Large intestine (tissue), 3 donors: Measurements from ENCODE around the gene MYO5B. TPM values are rescaled to one million over a fixed set of nuclear protein-coding genes. Genes with fewer than 3 reads are reported as not detected.
"Not testable (repeated sequence)": the region's sequence is repeated elsewhere in the genome, so short reads cannot be mapped to it uniquely, and the experiment has no call there.

Source experiments
- DNase-seq, 2 donors: peaks; one replicate each; pipeline versions ENCODE4 v3.0.0 to v3.0.0-alpha.2; 2013
- H3K27ac ChIP-seq: one replicate; pipeline ENCODE4 v1.5.1; 2013; ENCODE audit warnings: low read length
- H3K27me3 ChIP-seq: 2 replicates; pipeline ENCODE4 v1.6.1; 2013; ENCODE audit warnings: low read length; ENCODE audit not compliant: control insufficient read depth, insufficient read depth
- H3K36me3 ChIP-seq: 2 replicates; pipeline ENCODE4 v1.6.1; 2013; ENCODE audit warnings: low read length; ENCODE audit not compliant: control insufficient read depth, insufficient read depth
- H3K4me1 ChIP-seq: one replicate; pipeline ENCODE4 v1.6.1; 2013; ENCODE audit warnings: low read length; ENCODE audit not compliant: control insufficient read depth, insufficient read depth
- H3K4me3 ChIP-seq: one replicate; pipeline ENCODE4 v1.5.1; 2013; ENCODE audit warnings: low read length
- H3K9me3 ChIP-seq: one replicate; pipeline ENCODE4 v1.6.1; 2013; ENCODE audit warnings: mild to moderate bottlenecking, low read depth, low read length, moderate library complexity; ENCODE audit not compliant: control insufficient read depth
- WGBS: methylation state at CpG from one replicate; pipeline ENCODE4 v1.1.5; 2013; ENCODE audit warnings: low lambda C conversion rate; ENCODE audit not compliant: insufficient coverage; 5-methylcytosine and 5-hydroxymethylcytosine counted together
- polyA plus RNA-seq: library from polyadenylated mRNA; unstranded; fragments of 120-200 nt; gene quantifications from one replicate; pipeline ENCODE4 v1.2.1, GENCODE V29; 2013

The MYO5B gene
- polyA plus RNA-seq, 1 donor: 52.0 TPM

DNA sequence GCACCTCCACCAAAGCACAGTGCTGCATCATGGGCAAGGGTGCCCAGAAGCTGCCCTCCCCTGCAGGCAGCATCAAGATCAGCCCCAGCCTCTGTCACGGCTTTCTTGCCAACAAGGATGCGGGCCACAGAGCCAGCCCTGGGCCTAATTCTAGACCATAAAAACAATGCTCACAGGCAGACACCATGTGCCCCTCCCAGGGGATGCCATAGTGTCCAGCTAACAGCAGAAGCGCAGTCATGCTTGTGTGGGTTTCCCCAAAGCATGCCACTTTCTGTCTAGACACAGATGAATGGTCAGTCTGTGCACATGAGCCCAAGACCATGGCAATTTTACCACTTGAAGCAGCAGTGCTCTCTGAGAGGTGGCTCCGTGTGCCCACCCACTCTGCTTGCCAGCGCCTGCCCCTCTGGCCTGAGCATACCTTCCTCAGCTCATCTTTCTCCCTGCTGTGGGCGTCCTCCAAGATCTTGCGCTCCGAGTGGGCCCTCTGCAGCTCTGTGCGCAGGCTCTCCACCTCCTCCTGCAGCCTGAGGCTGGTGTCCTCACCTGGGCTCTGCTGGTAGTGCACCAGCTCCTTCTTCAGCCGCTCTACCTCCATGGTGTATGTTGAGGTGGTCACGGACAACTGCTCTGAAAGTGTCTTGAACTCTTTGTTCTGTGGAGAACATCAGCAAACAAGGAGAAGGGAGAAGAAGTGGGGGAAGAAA, 300.3 kb downstream of the MYO5B start:
- Histone ChIP-seq H3K9me3 (no peaks in the 10 kb centered on the region), H3K27ac (no peak overlapping the region), H3K4me1 (no peaks in the 10 kb centered on the region), H3K4me3 (no peak overlapping the region), H3K36me3 (peaks cover 50% of the 10 kb centered on the region), H3K27me3 (no peaks in the 10 kb centered on the region)
- WGBS: no CpG with 5 or more reads among the region's 11 CpGs
- DNase-seq: no peak

DNA sequence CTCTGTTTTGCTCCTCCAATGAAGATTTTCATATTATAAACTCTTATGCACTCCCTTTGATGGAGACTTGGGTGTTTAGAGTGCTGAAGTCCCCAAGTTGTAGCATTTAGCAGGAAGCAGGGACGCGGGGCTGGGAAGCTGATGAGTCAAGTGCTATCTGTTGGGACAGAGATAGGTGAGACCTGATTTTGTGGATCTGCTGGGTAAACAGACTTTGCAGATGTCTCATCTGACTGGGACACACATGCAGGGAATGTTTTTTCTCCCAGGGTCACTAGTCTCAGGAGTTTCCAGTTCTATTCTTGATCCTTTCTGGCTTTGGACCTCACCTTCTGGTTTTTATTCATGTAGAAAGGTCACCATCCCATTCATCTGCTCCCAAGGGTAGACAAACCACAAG, 301.9 kb downstream of the MYO5B start:
- no CpG with 5 or more reads among the region's 2 CpGs for WGBS
- peaks cover 46% of the 10 kb centered on the region for H3K36me3 ChIP-seq
- no peaks in the 10 kb centered on the region for H3K27me3 ChIP-seq
- no peaks in the 10 kb centered on the region for H3K9me3 ChIP-seq
- no peaks in the 10 kb centered on the region for H3K4me1 ChIP-seq
- no peak overlapping the region for H3K27ac ChIP-seq
- DNase-seq: no peak
- H3K4me3 ChIP-seq: no peak overlapping the region

DNA sequence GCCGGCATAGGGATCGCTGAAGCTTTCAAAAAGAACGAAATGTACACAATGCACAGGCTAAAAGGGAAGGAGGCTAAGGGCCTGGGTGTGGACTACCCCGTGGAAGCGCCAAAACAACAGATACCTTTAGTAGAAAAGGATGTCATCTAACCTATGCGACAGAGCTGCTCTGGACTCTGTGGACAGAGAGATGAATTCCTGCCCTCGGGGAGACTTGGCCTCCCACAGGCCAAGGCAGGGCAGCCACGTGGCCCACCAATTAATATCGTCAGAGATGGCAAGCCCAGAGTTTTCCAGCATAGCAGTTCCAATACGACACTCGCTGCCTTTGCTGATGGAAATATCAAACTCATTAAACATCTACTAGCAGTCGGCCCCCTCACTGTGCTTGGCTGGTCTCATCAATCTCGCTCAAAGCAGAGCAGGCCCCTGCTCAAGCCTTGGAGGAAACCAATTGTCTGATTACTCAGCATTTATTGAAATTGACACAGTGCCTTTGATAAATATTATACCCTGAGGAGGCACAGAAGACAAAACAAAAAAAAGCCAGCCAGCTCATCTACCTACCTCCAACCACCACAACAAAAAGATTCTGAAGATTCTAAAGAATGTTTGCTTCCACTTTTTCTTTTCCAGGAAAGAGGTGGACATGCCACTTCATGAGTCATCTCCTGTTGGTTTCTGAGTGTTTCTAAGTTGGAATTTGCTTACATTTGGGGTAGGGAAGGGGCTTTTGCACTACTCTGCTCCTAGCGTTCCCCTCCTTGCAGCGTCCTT, 302.6 kb downstream of the MYO5B start:
- Histone ChIP-seq H3K36me3 (peaks cover 44% of the 10 kb centered on the region), H3K27me3 (no peaks in the 10 kb centered on the region), H3K4me1 (no peaks in the 10 kb centered on the region), H3K4me3 (no peak overlapping the region), H3K9me3 (no peaks in the 10 kb centered on the region), H3K27ac (no peak overlapping the region)
- no CpG with 5 or more reads among the region's 15 CpGs for WGBS
- no peak for DNase-seq

DNA sequence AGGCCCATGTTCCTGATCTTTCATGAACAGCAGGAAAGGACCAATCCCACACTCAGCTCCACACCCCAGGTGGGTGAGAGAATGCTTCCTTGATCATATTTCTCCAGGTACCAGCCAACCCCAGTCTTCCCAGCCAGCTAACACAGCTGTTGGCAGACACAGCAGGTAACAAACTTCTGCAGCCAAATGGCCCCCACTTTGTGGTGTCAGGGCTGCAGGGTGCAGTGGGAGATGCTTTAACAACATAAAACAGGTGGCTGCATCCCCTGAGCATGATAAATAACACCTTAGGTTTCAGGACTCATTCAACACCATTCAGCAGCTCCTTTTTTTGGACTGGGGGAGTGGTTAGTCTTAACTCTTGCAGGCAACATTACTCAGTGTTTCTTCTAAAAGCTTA, 304.9 kb downstream of the MYO5B start:
- H3K4me3 ChIP-seq: no peak overlapping the region

DNA sequence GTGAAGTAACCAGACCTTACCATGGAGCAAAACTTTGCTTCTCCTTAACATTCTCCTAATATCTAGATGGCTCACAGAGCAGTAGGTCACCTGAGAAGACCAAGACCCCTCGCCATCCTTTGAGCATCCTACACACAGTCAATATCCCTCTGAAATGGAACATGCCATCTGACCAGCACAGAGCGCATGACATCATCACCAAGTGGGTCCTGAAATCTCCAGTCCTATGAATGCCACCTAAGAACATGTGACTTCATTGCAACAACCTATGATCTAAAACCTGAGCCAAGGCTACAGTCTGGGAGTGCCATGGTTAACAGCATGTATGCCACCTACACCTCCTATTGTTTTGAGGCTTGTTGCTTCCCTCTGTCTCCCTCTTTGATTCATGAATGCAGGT, 305.4 kb downstream of the MYO5B start:
- H3K4me3 ChIP-seq, H3K4me1 ChIP-seq, H3K9me3 ChIP-seq, DNase-seq, H3K27ac ChIP-seq, H3K27me3 ChIP-seq: not testable (repeated sequence)
- WGBS: no CpG with 5 or more reads among the region's 2 CpGs
- H3K36me3 ChIP-seq: peaks cover 29% of the 10 kb centered on the region

More for the DNA sequence above, 304.9 kb downstream of the MYO5B start:
- H3K36me3 ChIP-seq: peaks cover 34% of the 10 kb centered on the region
- H3K4me1 ChIP-seq: no peaks in the 10 kb centered on the region
- H3K27ac ChIP-seq: no peak overlapping the region
- no peak for DNase-seq
- no peaks in the 10 kb centered on the region for H3K9me3 ChIP-seq
- H3K27me3 ChIP-seq: no peaks in the 10 kb centered on the region

DNA sequence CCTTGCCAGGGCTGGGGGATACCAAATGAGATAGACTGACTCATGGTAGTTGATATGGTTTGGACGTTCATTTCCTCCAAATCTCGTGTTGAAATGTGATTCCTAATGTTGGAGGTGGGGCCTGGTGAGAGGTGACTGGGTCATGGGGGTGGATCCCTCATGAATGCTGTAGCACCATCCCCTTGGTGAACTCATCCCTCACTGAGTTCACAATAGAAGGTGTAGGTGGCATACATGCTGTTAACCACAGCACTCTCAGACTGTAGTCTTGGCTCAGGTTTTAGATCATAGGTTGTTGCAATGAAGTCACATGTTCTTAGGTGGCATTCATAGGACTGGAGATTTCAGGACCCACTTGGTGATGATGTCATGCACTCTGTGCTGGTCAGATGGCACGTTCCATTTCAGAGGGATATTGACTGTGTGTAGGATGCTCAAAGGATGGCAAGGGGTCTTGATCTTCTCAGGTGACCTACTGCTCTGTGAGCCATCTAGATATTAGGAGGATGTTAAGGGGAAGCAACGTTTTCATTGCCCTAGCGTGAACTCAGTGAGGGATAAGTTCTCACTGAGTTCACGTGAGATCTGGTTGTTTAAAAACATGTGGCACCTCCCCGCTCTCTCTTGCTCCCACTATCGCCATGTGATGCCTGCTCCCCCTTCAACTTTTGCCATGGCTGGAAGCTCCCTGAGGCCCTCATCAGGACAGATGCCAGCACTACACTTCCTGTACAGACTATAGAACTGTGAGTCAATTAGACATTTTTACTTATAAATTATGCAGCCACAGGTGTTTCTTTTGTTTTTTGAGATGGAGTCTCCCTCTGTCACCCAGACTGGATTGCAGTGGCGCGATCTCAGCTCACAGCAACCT, 307.8 kb downstream of the MYO5B start:
- WGBS: 81% methylated on average over 2 of the region's 10 CpGs
- Histone ChIP-seq H3K27ac (no peak overlapping the region), H3K27me3 (no peaks in the 10 kb centered on the region), H3K9me3 (no peaks in the 10 kb centered on the region), H3K36me3 (peaks cover 13% of the 10 kb centered on the region), H3K4me3 (no peak overlapping the region), H3K4me1 (no peaks in the 10 kb centered on the region)
- no peak for DNase-seq

DNA sequence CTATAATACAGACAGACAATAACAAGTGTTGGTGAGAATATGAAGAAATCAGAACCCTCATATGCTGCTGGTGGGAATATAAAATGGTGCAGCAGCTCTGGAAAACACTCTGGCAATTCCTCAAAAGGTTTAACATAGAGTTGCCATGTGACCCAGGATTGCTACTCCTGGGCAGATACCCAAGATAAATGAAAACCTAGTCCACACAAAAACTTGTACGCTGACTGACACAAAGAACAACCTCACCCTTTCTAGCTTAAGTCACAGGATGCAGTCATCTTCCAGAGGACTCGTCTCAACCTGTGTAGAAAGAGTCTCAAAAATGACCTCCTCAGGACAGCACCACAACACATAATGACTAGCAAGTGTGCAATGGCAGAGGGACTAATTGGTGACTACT, 310.0 kb downstream of the MYO5B start:
- DNase-seq: no peak
- H3K9me3 ChIP-seq: no peaks in the 10 kb centered on the region
- no CpG with 5 or more reads among the region's 2 CpGs for WGBS
- H3K36me3 ChIP-seq: peaks cover 11% of the 10 kb centered on the region
- H3K4me1 ChIP-seq: no peaks in the 10 kb centered on the region
- H3K27me3 ChIP-seq: no peaks in the 10 kb centered on the region
- H3K4me3 ChIP-seq: no peak overlapping the region
- H3K27ac ChIP-seq: no peak overlapping the region

DNA sequence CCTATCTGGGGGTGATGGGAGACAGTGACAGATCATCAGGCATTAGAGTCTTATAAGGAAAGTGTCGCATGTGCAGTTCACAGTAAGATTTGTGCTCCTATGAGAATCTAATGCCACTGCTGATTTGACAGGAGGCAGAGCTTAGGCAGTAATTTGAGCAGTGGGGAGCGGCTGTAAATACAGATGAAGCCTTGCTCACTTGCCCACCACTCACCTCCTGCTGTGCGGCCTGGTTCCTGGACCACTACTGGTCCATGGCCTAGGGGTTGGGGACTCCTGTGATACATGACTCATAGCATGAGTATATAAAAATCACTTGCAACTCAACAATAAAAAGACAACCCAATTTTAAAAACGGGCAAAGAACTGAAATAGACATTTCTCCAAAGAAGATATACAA, 310.5 kb downstream of the MYO5B start:
- Histone ChIP-seq H3K27me3 (no peaks in the 10 kb centered on the region), H3K27ac (no peak overlapping the region), H3K9me3 (no peaks in the 10 kb centered on the region), H3K4me1 (no peaks in the 10 kb centered on the region), H3K36me3 (peaks cover 16% of the 10 kb centered on the region), H3K4me3 (no peak overlapping the region)
- no peak for DNase-seq
- 78% methylated on average over 1 of the region's 4 CpGs for WGBS

DNA sequence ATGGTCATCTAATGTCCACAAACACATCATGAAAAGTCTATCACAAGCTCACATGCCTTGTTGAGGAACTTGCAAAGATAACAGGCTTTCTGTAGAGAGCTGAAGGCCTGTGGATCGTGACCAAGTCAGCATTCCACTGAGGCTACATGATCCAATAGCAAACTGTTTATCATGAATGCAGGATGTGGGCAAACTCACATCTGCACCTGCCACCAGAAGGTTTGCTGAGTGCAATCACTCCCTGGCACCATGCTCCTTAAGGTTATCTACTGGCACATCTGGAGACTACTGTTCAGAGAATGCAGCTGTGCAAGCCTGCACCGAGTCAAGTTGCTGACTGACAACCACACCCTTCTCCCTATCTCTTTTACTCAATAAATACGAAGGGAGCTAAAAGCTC, 314.3 kb downstream of the MYO5B start:
- Histone ChIP-seq H3K4me3 (no peak overlapping the region), H3K4me1 (no peaks in the 10 kb centered on the region), H3K9me3 (no peaks in the 10 kb centered on the region), H3K36me3 (peaks cover 28% of the 10 kb centered on the region), H3K27ac (no peak overlapping the region), H3K27me3 (no peaks in the 10 kb centered on the region)
- no CpG with 5 or more reads among the region's 3 CpGs for WGBS
- DNase-seq: no peak

DNA sequence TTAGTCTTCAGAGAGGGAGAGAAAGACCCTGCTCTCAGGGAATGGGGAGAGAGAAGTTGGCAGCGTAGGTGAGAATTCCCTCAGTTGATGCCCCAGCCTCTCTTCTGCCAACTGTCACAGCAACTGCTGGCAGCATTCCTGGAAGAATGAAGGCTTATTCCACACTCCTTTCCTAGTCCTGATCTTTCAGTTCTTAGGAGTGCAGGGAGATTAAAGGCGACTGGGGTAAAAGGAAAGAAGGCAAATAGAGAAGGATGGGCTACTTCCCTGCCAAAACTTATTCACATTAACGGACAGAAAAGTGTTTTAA, 315.7 kb downstream of the MYO5B start:
- 50% methylated on average over 2 of the region's 3 CpGs for WGBS
- DNase-seq: no peak
- Histone ChIP-seq H3K36me3 (peaks cover 40% of the 10 kb centered on the region), H3K27me3 (no peaks in the 10 kb centered on the region), H3K4me3 (no peak overlapping the region), H3K9me3 (no peaks in the 10 kb centered on the region), H3K4me1 (no peaks in the 10 kb centered on the region), H3K27ac (no peak overlapping the region)
